Measurements from ENCODE around the gene PECR.
A peak's percentile ranks its signal among the peaks of the same experiment; 100 is the strongest.
"Not testable (repeated sequence)": the region's sequence is repeated elsewhere in the genome, so short reads cannot be mapped to it uniquely, and the experiment has no call there.

Gene PECR

DNA sequence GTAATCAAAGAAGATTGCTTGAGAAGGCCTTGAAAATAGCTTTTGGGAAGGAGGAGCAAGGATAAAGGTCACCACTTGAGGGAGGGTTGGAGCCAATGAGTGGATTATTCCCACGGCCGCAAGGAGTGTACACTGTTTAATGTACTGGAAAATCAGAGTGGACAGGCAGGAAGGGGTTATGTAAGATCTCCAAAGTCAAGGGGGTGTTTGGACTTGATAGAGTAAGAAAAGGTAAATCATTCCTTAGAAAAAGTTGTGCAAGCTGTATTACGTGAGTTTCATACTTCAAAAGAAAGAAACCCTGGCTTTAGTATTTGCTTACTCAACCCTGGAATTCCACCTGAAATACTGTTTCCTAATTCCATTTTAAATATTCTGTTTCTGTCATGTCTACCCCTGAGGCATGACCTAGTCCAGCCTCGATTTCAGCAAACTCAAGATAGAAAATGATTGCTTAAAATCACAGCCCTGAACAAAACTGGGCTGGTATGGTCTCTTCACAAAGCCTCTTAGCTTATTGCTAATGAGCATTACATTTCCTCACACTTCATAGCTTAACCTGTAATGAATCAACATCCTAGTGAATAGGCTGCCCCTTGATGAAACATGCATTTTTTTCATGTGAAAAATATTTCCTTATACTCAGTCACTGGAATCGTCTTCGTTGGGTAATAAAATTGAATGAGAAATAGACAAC is 69.3 kb downstream of the PECR start:
- Mint-ChIP-seq H3K9me3 (no peaks in the 10 kb centered on the region), H3K4me3 (peak overlapping the region; percentile 89), H3K27ac (peak overlapping the region; percentile 91), H3K36me3 (peaks cover 6% of the 10 kb centered on the region), H3K4me1 (peaks cover 45% of the 10 kb centered on the region)
- ATAC-seq = no peak
- DNase-seq (ENCODE audit: low spot score in 2 of 2) = no peak

DNA sequence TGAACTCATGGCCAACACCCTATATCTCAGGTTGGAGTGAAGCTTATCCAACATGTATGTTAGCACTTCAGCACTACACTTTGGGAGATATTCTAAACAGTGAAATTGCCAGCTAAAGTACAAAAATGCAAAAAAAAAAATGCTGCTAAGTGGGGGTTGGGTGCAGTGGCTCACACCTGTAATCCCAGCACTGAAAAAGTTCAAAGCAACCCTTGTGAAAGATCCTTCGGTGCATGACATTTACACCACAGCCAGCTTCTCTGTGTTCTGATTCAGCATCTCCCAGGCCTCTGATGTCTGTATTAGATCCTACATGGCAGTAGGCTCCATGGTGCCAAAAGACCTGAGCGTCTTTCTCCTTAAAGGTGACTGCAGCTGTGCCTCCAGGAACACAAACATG is 72.4 kb downstream of the PECR start:
- H3K27ac Mint-ChIP-seq; H3K4me3 Mint-ChIP-seq; H3K36me3 Mint-ChIP-seq; H3K9me3 Mint-ChIP-seq; DNase-seq (ENCODE audit: low spot score in 2 of 2); ATAC-seq: not testable (repeated sequence)
- H3K4me1 Mint-ChIP-seq = peaks cover 44% of the 10 kb centered on the region

DNA sequence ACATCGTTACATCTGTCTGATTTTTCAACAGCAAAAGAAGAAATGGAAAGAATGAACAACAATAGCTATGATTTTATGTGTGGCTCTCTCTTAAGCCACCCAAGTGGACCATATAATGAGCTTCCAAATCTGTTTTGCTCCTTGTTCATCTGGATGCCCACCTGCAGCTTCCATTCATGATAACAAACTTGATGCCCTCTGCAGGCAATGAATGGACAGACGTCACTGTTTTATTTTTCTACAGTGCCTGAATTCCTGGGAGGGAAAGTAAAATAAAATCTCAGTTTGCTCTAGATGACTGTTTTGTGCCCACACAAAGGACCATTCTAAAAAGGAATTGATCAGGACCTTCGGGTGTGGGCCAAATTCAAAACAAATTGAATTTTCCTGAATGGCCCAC is 73.2 kb downstream of the PECR start:
- H3K36me3 Mint-ChIP-seq = peaks cover 6% of the 10 kb centered on the region
- DNase-seq (ENCODE audit: low spot score in 2 of 2) = no peak
- no peak for ATAC-seq
- H3K27ac Mint-ChIP-seq = no peak overlapping the region
- H3K4me1 Mint-ChIP-seq = peaks cover 53% of the 10 kb centered on the region
- no peaks in the 10 kb centered on the region for H3K9me3 Mint-ChIP-seq
- no peak overlapping the region for H3K4me3 Mint-ChIP-seq

DNA sequence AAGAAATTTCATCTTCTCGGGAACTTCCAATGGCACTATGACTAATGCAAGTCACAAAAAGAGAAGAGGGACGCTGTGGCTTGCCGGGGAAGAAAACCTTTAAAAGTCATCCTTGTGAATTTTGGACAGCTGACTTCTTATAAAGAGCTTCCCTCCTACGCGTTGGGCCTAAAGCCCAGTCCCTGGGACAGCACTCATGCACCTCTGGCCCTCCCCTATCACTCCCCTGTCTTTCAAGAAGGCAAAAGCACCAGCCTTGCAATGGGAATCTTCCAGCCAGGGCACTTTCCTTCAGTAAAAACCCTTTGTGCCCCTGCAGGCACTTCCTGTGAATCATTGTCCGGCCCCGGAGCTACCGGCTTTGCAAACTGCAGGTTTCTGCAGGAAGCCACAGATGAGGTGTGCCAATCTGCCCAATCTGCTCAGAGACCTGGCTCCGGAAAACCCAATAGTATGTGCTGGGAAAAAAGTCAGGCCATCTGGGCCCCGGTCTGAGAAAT is 75.4 kb downstream of the PECR start:
- no peaks in the 10 kb centered on the region for H3K9me3 Mint-ChIP-seq
- DNase-seq (ENCODE audit: low spot score in 2 of 2) (peak; percentile 29 to 79), ATAC-seq (peak; percentile 72)
- H3K27ac Mint-ChIP-seq = peak overlapping the region; percentile 85
- H3K36me3 Mint-ChIP-seq = peaks cover 4% of the 10 kb centered on the region
- peaks cover 52% of the 10 kb centered on the region for H3K4me1 Mint-ChIP-seq
- H3K4me3 Mint-ChIP-seq = peak overlapping the region; percentile 65

DNA sequence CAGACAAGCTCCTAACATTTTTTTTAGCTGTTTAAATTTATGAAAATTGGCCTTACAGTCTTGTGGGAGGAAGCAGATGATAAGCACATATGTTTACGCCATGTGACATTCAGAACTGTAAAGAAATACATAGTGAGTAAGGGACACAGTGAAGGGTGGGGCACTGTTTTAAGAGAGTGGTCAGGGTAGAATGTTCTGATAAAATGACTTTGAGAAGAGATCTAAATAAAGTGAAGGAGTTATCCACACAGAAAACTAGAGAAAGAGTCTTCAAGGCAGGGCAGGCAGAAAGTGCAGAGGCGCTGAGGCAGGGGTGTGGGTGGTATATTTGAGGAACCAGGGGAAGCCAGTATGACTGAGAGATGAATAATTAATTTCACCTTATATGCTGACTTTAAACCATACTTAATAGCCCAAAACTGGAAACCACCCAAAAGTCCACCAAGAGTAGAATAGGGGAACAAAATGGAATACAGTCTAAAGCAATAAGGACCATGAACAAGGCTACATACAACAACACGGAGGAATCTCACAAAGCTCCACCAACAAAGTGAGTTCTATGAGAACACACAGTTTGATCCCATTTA is 76.8 kb downstream of the PECR start:
- Mint-ChIP-seq H3K36me3 (no peaks in the 10 kb centered on the region), H3K4me1 (peaks cover 49% of the 10 kb centered on the region), H3K9me3 (no peaks in the 10 kb centered on the region), H3K27ac (peak overlapping the region; percentile 84), H3K4me3 (peak overlapping the region; percentile 49)
- peak; percentile 80 for ATAC-seq
- no peak for DNase-seq (ENCODE audit: low spot score in 2 of 2)

DNA sequence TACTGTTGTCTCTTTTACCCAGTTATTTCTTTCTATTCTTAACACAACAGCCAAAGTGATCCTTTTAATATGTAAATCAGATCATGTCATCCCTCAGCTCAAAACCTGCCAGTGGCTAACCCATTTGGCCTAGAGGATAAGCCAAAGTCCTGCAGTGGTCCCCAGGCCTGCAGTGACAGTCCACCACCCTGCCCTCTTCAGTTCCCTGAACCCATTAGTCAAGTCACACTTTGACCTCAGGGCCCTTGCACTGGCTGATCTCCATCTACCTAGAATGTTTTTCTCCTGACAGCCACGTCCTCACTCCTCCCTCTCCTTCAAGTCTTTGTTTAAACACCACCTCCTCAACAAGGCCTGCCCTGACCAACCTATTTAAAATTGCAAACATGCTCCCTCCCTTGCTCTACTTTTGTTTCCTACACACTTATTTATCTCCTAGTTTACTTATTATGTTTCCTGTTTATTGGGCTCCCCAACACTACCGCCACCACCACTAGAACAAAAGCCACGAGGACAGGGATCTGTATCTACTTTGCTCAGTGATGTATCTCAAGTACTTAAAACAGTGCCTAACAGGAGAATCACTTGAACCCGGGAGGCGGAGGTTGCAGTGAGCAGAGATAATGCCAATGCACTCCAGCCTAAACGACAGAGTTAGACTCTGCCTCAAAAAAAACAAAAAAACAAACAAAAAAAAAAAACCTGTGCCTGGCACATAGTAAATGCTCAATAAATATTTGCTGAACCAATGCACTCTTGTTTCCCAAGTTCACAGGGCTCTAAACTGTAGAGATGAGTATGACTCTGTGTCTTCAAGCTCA is 77.5 kb downstream of the PECR start:
- H3K4me1 Mint-ChIP-seq = peaks cover 47% of the 10 kb centered on the region
- no peak for ATAC-seq
- peak overlapping the region; percentile 84 for H3K27ac Mint-ChIP-seq
- peak overlapping the region; percentile 49 for H3K4me3 Mint-ChIP-seq
- DNase-seq (ENCODE audit: low spot score in 2 of 2) = no peak
- H3K9me3 Mint-ChIP-seq = no peaks in the 10 kb centered on the region
- H3K36me3 Mint-ChIP-seq = no peaks in the 10 kb centered on the region

DNA sequence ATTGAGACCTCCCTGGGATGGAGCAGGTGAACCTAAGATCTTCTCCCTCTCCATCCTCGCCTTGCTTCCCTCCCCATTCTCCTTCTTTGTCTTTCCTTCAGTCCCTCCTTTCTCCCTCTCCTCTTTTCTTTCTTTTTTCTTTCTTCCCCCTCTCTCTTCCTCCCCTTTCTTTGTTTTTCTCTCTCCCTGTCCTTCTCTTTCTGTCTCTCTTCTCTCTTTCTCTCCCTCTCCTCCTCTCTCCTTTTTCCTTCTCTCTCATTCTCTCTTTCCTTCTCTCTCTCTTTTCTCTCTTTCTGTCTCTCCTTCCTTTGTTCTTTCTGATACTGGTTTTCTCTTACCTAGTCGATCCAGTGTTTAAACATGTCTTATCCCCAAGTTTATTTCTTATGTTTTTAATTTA is 78.9 kb downstream of the PECR start:
- Mint-ChIP-seq H3K4me3 (peak overlapping the region; percentile 47), H3K27ac (peak overlapping the region; percentile 84), H3K9me3 (no peaks in the 10 kb centered on the region), H3K36me3 (peaks cover 3% of the 10 kb centered on the region), H3K4me1 (peaks cover 49% of the 10 kb centered on the region)
- ATAC-seq = no peak
- DNase-seq (ENCODE audit: low spot score in 2 of 2) = no peak

DNA sequence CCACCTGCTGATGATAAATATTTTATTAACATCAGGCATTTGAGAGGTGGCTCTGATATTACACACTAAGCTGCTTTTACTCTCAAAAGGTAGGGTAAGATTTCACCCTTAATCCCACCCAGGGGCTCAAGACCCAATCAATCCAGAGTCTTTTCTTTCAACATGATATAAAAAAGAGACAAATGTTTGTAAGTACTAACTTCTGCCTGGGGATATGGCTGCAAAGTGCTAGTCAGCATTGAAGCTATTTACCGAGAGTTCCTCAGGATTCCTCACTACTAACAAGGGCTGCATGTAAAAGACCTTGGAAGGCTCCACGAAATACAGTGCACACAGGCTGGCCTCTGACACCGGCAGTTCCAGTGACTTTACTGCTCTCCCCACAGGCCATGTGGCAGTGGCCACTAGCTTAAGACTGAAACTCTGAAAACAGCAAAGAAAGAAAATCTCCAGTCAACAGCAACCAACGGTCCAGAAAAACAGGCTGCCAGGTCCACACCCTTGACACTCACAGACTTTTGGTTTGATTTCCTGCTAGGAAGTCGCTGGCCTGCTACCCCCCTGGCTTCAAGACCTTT is 79.4 kb downstream of the PECR start:
- Mint-ChIP-seq H3K36me3 (peaks cover 8% of the 10 kb centered on the region), H3K9me3 (no peaks in the 10 kb centered on the region), H3K4me1 (peaks cover 53% of the 10 kb centered on the region), H3K4me3 (peak overlapping the region; percentile 47), H3K27ac (peak overlapping the region; percentile 84)
- ATAC-seq = no peak
- DNase-seq (ENCODE audit: low spot score in 2 of 2) = no peak

DNA sequence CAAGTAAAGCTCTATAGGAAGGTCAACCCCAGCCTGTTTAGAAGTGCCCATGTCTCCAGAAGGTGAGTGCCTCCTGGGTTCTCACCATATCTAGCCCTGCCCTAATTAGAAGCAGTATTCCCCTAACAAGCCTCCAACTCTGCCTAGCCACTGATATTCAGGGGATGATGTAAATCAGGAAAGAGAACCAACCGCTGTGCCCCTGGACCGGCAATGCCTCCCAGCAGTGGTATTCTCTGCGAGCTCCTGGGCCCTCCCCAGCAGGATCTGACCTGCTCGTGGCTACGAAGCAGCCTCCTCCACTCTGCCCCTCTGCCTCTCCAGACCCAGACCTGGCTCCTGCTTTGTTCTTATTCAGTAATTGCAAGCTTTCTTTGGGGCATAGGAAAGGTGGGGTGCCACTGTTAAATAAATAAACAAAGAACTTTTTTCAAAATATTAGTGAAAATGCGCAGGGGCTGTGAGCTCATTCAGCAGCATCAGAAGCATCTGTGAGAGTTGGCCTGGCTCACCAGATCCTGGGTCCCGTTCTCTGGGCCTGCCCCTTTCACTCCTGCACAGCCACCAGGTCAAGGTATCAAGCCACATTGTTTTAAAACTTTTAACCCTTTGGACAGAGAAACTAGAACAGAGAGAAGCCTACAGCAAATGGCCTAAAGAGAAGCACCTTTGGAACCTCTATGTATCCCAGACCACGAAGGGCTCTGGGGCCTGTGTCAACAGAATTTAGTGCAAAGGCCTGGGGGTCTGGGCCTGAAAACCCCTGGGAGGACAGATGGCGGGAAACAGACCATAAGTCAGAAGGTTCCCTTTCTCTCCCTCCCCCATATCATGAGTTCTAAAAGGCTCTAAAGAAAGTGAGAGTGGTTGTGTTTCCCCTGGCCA is 80.2 kb downstream of the PECR start:
- DNase-seq (ENCODE audit: low spot score in 2 of 2) (no peak), ATAC-seq (peak; percentile 42)
- H3K4me1 Mint-ChIP-seq = peaks cover 46% of the 10 kb centered on the region
- no peaks in the 10 kb centered on the region for H3K9me3 Mint-ChIP-seq
- no peak overlapping the region for H3K4me3 Mint-ChIP-seq
- H3K36me3 Mint-ChIP-seq = peaks cover 14% of the 10 kb centered on the region
- no peak overlapping the region for H3K27ac Mint-ChIP-seq

DNA sequence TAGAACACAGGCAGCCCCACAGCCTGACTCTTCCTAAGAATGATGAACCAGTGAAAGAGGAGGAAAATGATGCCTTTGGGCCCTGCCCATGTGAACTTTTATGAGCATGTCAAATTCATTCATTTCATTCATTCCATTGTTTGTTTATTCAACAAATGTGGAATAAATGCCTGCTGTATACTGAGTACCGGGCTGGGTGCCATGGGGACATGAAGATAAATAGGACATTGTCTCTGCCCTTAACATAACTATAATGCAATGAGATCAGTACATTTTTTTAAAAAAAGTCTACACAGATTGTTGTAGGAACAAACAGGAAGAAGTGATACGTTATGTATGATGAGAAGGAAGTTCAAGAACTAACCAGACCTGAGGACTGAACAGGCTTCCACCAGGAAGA is 83.0 kb downstream of the PECR start:
- Mint-ChIP-seq H3K9me3 (no peaks in the 10 kb centered on the region), H3K27ac (no peak overlapping the region), H3K4me1 (peaks cover 22% of the 10 kb centered on the region), H3K4me3 (no peak overlapping the region), H3K36me3 (peaks cover 24% of the 10 kb centered on the region)
- ATAC-seq = no peak
- no peak for DNase-seq (ENCODE audit: low spot score in 2 of 2)

DNA sequence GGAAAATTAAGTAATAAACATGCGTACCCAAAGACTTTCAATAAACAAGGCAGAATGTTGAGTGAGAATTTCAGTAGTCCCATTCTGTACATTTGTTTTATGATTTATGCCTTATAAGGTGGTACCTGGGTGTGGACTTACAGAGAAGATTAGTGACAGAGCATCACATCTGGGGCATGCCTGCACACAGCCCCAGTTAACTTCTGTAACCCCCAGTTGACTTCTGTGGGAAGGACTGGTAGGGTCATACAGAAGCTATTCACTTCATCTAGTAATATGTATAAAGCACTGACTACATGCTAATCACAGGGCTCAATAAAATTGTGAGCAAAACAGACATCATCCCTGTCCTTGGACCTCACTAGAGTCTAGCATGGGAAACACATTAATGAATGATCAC is 84.4 kb downstream of the PECR start:
- Mint-ChIP-seq H3K9me3 (no peaks in the 10 kb centered on the region), H3K4me3 (no peak overlapping the region), H3K36me3 (peaks cover 29% of the 10 kb centered on the region), H3K27ac (no peak overlapping the region), H3K4me1 (peaks cover 16% of the 10 kb centered on the region)
- DNase-seq (ENCODE audit: low spot score in 2 of 2) (no peak), ATAC-seq (no peak)

DNA sequence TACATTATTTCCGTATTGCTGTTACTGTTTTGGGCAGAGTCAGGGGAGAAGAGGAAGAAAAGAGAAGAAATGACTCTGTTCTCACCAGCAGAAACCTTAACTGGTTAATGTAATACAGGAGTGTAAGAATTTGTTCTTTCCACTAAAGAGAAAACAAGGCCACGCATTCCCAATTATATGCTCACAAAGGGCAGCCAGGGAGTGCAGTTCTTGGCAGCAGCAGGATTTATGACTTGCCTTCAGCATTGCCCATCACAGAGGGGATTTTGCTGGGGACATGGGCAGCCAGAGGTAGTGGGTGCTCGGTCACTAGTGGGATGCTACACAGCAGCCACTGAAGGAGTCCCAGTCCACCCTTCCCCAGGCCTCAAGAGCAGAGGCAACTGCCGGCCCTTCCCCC is 86.7 kb downstream of the PECR start:
- no peak for ATAC-seq
- no peak for DNase-seq (ENCODE audit: low spot score in 2 of 2)
- H3K4me3 Mint-ChIP-seq = no peak overlapping the region
- H3K27ac Mint-ChIP-seq = no peak overlapping the region
- peaks cover 30% of the 10 kb centered on the region for H3K36me3 Mint-ChIP-seq
- H3K9me3 Mint-ChIP-seq = peaks cover 12% of the 10 kb centered on the region
- peaks cover 25% of the 10 kb centered on the region for H3K4me1 Mint-ChIP-seq

DNA sequence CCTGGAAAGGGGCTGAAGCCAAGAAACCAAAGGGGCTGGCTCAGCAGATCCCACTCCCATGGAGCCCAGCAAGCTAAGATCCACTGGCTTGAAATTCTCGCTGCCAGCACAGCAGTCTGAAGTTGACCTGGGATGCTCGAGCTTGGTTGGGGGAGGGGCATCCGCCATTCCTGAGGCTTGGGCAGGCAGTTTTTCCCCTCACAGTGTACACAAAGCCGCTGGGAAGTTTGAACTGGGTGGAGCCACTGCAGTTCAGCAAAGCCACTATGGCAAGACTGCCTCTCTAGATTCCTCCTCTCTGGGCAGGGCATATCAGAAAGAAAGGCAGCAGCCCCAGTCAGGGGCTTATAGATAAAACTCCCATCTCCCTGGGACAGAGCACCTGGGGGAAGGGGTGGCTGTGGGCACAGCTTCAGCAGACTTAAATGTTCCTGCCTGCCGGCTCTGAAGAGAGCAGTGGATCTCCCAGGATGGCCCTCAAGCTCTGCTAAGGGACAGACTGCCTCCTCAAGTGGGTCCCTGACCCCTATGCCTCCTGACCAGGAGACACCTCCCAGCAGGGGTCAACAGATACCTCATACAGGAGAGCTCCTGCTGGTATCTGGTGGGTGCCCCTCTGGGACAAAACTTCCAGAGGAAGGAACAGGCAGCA is 92.9 kb downstream of the PECR start:
- not testable (repeated sequence) for ATAC-seq, H3K4me3 Mint-ChIP-seq, H3K27ac Mint-ChIP-seq
- H3K36me3 Mint-ChIP-seq = peaks cover 25% of the 10 kb centered on the region
- H3K9me3 Mint-ChIP-seq = peaks cover 17% of the 10 kb centered on the region
- peak in 1 of 2 donors; percentile 25 for DNase-seq (ENCODE audit: low spot score in 2 of 2)
- peaks cover 23% of the 10 kb centered on the region for H3K4me1 Mint-ChIP-seq
